IPS-15b (cell line): ENCODE measurements around the gene SSH3.

Source experiments
- H3K27me3 ChIP-seq: one replicate; pipeline ENCODE4 v1.6.1; 2013; ENCODE audit warnings: low read length; ENCODE audit not compliant: control insufficient read depth, insufficient read depth
- H3K36me3 ChIP-seq: one replicate; pipeline ENCODE4 v1.6.1; 2013; ENCODE audit warnings: low read length; ENCODE audit not compliant: control insufficient read depth, insufficient read depth
- H3K4me1 ChIP-seq: one replicate; pipeline ENCODE4 v1.6.1; 2013; ENCODE audit warnings: mild to moderate bottlenecking, low read length; ENCODE audit not compliant: control insufficient read depth, insufficient read depth
- H3K4me3 ChIP-seq: one replicate; pipeline ENCODE4 v1.5.1; 2013; ENCODE audit warnings: low read depth, low read length
- H3K9ac ChIP-seq: one replicate; pipeline ENCODE4 v1.6.1; 2013; ENCODE audit warnings: low read depth, mild to moderate bottlenecking, low read length
- H3K9me3 ChIP-seq: one replicate; pipeline ENCODE4 v1.6.1; 2013; ENCODE audit warnings: mild to moderate bottlenecking, low read length; ENCODE audit not compliant: control insufficient read depth, insufficient read depth

SSH3 gene

DNA sequence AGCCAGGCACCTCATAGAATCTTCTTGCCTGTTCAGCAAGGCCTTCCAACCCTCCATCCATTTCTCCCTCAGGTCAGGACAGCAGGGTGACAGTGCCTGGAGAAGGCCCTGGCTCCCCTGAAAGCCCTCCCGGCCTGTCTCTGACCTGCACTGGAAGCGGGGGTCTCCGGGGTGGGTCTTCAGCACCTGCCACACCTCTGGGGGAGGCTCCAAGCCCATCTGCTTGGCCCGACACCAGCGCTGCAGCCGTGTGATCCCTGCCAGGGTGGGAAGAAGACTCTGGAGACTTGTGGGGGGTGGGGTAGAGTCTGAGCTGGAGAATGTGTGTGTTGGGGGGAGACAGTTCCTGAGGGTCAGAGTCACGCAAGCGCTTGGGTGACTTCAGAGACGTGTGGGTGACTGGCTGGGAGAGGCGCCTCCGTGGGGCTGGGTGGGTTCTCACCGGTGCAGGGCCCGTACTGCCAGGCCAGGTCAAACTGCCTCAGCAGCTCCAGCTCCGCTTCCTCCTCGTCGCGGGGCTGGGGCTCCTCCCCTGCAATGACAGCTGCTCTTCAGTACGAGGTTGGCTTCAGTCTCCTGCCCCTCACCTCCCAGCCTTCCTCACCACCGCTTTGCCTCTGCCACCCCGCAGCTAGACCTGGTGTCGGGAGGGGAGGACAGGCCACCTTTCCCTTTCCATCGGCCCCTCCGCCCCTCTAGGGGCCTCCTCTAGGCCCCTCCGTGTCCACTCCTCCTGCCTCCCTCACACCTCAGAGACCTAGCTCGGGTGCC lies 49.4 kb downstream of the SSH3 start:
- Histone ChIP-seq H3K9ac (peak overlapping the region; percentile 65), H3K36me3 (no peaks in the 10 kb centered on the region), H3K9me3 (no peaks in the 10 kb centered on the region), H3K4me3 (peak overlapping the region; percentile 78), H3K4me1 (peaks cover 15% of the 10 kb centered on the region), H3K27me3 (peaks cover 3% of the 10 kb centered on the region)

DNA sequence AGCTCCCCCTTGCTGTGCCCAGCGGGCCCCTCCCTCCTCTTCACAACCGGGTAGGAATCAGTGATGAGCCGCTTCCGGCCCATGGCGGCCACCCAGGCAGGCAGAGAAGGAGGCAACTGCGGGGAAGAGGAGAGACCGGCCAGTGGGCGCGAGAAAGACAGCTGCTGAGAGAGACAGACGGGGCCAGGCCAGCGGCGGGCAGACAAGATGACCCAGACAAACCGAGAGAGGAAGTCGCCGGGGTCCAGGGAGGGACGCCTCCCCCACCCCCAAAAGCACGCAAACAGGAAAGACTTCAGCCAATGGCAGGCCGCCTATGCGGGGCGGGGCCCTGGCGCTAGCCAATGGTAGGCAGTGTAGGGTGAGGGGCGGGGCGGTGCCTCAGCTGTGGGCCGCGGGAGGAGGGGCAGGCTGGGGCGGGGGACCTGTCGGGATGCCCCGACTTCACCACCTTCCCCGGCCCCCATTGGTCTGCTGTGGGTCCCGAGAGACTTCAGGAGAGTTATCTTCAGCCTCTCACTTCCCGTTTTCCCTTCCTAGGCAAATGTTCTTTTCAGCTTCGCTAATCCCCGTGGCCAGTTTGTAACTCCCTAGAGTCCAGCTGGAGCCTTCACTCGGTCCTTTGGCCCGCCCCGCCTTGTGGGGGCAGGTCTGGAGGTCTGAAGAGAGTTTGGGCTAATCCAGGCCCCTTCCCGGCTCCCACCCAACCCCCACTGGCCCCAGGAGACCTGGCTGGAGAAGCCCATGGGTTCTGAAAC lies 50.2 kb downstream of the SSH3 start, which contains the start of gene POLD4:
TSS of gene POLD4 (minus strand) at position 230 of the 758 bp plus-strand sequence. CDS start at position 83, 147 bp downstream.
- Histone ChIP-seq H3K9ac (peak within 1 kb of the TSS; percentile 65), H3K4me1 (peaks cover 15% of the 10 kb centered on the region), H3K4me3 (peak within 1 kb of the TSS; percentile 78), H3K27me3 (peaks cover 5% of the 10 kb centered on the region), H3K36me3 (no peaks in the 10 kb centered on the region), H3K9me3 (no peaks in the 10 kb centered on the region)

DNA sequence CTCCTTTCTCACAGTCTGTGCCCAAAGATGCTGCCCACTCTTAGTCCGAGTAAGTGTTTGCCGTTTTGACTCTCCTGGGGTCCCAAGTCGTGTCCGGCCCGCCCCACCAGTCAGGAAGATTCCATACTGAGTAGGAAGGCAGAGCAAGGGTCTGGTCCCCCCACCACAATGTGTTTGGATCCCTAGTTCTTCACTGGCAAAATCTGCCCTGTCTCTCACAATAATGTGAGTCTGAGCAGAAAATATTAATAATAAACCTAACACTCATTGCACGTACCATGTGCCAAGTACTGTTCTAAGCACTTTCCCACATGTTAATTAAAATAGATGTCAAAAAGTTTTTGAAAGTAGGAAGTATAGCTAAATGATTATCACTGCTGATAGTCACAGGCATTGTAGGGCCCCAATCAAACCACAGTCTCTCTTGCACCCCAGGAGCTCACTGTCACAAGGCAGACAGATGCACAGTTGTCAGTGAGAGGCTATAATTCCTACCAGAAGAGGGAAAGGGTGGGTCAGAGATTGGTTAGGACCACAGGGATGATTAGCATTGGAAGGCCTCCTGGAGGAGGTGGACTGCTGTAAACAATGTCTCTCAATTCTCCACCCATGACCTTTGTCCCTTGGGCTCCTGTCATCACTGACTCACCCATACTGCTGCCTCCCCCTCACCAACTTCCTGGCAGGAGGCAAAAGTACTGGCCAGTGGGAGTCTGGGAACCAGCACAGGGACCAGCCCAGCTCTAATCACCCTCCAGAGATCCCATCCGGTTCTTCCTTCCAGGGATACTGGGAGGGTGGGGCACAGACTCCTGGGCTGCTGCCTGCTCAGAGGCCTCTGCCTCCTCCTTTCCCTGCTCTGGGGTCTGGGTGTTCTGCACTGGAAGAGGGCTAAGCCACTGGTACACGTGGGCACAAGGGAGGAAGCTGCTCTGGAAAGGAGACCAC lies 51.0 kb downstream of the SSH3 start:
- peaks cover 15% of the 10 kb centered on the region for H3K4me1 ChIP-seq
- no peaks in the 10 kb centered on the region for H3K9me3 ChIP-seq
- peaks cover 5% of the 10 kb centered on the region for H3K27me3 ChIP-seq
- peak overlapping the region; percentile 78 for H3K4me3 ChIP-seq
- H3K9ac ChIP-seq: no peak overlapping the region
- no peaks in the 10 kb centered on the region for H3K36me3 ChIP-seq

DNA sequence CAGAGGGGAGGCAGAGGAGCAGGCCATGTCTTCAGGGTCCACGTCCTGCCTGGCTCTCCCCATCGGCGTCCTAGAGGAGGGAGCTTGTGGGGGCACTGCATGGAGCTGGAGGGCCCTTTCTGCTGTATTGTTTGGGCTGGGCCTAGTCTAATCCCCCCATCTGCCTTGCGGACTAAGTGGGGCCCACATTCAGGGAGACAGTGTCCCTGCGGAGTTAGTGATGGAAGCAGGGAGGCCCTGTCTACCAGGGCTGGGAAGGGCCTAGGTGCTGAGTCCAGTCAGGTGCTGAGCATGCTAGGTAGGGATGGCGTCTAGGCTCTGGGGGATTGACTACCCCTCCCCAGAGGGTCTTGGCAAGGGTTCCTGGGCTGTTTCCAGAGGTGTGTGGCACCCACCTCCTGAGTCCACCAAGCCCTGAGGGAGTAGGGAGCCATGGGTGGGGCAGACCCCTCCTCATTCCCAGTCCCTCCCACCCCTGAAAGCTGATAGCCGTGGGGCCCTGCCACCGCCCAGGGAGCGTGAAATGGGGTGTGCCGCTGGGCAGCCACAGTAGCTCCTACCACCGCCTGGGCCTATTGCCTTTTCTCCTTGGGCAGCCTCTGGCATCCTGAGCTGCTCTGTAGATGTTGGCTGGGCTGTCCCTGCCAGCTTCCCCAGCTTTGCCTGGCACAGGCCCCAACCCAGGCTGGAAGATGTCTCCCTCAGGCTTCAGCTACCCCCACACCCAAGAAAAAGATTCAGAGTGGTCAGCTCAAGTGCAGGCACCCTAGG lies 51.9 kb downstream of the SSH3 start:
- Histone ChIP-seq H3K36me3 (no peaks in the 10 kb centered on the region), H3K9ac (no peak overlapping the region), H3K4me1 (peaks cover 15% of the 10 kb centered on the region), H3K9me3 (no peaks in the 10 kb centered on the region), H3K27me3 (peaks cover 5% of the 10 kb centered on the region), H3K4me3 (no peak overlapping the region)

DNA sequence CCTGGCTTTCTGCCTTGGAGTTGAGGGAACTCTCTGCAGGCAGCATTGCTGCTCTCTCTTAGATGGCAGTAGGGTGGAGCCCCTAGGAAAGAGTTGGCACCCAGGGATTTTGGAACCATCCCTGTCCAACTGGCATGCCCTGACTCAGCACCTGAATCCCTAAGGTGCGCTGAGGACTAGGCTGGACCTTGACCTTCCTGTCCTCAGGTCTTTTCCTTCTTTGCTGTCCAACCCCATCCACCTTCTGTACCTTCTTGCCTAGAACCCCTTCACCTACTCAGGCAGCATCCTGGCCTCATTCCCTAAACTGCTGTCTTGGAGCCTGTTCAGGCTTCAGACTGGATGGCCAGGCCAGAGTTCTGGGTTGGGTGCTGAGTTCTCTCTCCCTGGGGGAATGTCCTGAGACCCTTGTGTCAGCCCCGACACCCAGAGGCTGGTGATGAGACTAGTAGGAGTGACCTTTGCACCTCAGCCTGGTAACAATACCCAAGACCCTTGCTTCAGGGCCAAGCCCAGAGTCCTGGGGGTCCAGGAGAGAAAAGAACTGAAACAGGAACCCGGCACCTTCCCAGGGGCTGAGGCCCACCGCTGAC lies 52.6 kb downstream of the SSH3 start:
- peaks cover 5% of the 10 kb centered on the region for H3K27me3 ChIP-seq
- no peaks in the 10 kb centered on the region for H3K9me3 ChIP-seq
- no peaks in the 10 kb centered on the region for H3K36me3 ChIP-seq
- H3K4me1 ChIP-seq: peaks cover 15% of the 10 kb centered on the region
- no peak overlapping the region for H3K9ac ChIP-seq
- no peak overlapping the region for H3K4me3 ChIP-seq

DNA sequence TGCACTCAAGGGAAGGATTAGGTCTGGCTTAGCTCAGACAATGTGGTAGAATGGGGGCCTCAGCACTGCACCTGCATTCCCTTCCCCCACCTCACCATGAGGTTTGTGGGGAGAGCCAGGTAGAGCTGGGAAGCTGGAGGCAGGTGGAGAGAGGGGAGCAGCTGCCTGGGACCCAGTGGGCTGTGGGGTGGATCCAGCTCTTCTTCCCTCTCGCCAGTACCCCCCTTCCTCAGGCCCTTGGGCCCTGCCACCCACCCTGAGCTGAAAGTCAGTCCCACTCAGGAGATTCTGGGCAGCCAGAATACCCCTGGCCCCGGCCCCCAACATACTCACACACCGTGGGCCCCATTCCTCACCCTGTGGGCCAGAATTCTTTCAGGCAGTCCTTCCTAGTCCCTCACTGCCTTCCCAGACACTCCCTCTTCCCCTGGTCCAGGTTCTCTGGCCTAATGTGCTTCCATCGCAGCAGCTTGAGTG lies 53.1 kb downstream of the SSH3 start:
- no peaks in the 10 kb centered on the region for H3K9me3 ChIP-seq
- H3K36me3 ChIP-seq: no peaks in the 10 kb centered on the region
- peaks cover 5% of the 10 kb centered on the region for H3K27me3 ChIP-seq
- no peak overlapping the region for H3K9ac ChIP-seq
- H3K4me3 ChIP-seq: no peak overlapping the region
- H3K4me1 ChIP-seq: peaks cover 15% of the 10 kb centered on the region

DNA sequence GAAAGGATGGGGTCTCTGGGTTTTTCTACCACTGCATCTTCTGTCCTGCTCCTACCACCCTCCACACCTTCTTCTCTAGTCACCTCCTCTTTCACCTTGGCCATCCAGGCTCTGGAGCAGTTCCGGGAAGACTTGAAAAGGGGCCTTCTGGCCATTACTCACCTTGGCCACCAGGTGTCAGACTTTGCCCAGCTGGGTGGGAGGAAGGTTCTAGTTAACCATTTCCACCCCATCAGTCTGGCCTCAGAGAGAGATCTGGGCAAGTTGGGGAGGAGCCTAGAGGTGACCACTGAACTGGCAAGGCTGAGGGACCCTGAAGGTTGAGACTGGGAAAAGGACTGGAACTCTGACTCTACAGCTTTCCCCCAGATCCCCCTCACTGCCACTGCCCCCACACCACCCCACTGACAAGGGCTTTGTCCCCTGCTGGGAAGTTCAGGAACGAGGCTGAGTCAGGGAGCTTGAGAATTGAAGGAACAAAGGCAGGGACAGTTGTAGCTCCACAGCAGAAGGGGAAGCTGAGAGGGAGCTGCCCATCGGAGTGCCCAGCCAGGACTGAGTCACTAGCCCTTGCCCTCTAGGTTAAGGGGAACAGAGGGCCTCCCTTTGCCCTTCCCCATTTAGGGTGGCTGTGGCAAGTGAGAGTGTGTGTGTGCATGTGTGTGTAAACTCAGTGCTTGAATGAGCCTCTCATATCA lies 53.7 kb downstream of the SSH3 start:
- Histone ChIP-seq H3K9me3 (no peaks in the 10 kb centered on the region), H3K36me3 (no peaks in the 10 kb centered on the region), H3K4me1 (peaks cover 15% of the 10 kb centered on the region), H3K9ac (no peak overlapping the region), H3K4me3 (no peak overlapping the region), H3K27me3 (peaks cover 5% of the 10 kb centered on the region)

DNA sequence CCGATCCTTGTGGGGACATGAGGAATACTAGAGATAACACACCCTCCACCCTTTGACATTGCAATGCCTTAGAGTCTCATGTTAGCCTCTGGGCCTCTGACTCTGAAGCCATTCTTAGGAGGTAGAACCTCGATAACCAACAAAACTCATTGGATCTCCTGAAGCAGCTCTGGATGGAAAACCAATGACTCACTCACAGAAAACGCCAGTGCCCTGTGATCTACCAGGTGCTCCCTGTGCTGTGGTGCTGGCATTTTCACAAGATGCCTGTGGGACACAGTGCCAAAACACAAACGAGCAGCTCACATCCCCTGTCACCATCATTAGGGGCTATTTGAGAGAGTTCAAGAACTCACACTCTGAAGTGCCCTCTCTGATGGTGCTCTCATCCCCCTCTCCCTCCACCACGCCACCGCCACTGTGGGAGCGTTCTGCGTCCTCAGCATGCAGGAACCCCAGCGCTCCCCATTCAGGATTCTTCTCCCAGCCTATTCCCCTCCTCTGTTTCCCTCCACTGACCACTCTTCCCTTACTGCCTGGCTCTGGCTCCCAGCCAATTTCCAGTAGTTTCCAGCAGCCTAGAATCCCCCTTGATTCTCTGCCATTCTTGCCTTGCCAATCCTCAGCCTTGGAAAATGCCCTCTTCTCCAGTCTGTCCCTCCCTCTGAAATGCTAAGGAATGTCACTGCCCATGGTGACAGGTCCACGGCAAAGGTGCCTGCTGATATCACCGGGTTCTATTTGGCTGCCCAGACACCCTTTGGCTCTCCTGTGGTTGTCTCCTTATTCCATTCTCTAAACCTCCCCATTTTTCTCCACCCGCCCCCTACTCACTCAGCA lies 54.7 kb downstream of the SSH3 start:
- peaks cover 8% of the 10 kb centered on the region for H3K27me3 ChIP-seq
- H3K9ac ChIP-seq: no peak overlapping the region
- H3K9me3 ChIP-seq: no peaks in the 10 kb centered on the region
- H3K4me1 ChIP-seq: peaks cover 15% of the 10 kb centered on the region
- no peak overlapping the region for H3K4me3 ChIP-seq
- no peaks in the 10 kb centered on the region for H3K36me3 ChIP-seq
